NCI-H2196 (cell line): ENCODE results near the gene TMED4.
"Not testable (repeated sequence)": the region's sequence is repeated elsewhere in the genome, so short reads cannot be mapped to it uniquely, and the experiment has no call there.

Source experiments
- DNase-seq: peaks from one replicate; lab custom pipeline; 2025; ENCODE audit not compliant: unreplicated experiment; lab: John Stamatoyannopoulos, UW

Gene TMED4

GRCh38 chr7:44607141-44608068 is 25.4 kb upstream of the TMED4 start:
- DNase-seq, result no peak

- peak; percentile 99 for DNase-seq
Observed at GRCh38 chr7:44606341-44607140, 24.5 kb upstream of the TMED4 start, which contains the start of gene OGDH. TSS of gene OGDH (plus strand) at chr7:44606627. CDS start at chr7:44624344, 17,717 bp downstream.

GRCh38 chr7:44604941-44605340 is 22.9 kb upstream of the TMED4 start:
- DNase-seq, result no peak

- no peak for DNase-seq
Observed at GRCh38 chr7:44603193-44603592, 21.2 kb upstream of the TMED4 start.

- DNase-seq, result no peak
Observed at GRCh38 chr7:44602576-44602910, 20.5 kb upstream of the TMED4 start.

- no peak for DNase-seq
Observed at GRCh38 chr7:44599222-44599621, 17.2 kb upstream of the TMED4 start.

GRCh38 chr7:44597181-44597580 is 15.2 kb upstream of the TMED4 start:
- DNase-seq, result not testable (repeated sequence)

GRCh38 chr7:44595934-44596635 is 14.1 kb upstream of the TMED4 start:
- no peak for DNase-seq

- no peak for DNase-seq
Observed at GRCh38 chr7:44590910-44591309, 8.9 kb upstream of the TMED4 start.

- DNase-seq, result peak; percentile 57
Observed at GRCh38 chr7:44587843-44588711, 6.0 kb upstream of the TMED4 start.

- no peak for DNase-seq
Observed at GRCh38 chr7:44583146-44583865, 1.3 kb upstream of the TMED4 start.

- no peak for DNase-seq
Observed at GRCh38 chr7:44580945-44581878, 819 bp downstream of the TMED4 start.

- DNase-seq, result no peak
Observed at GRCh38 chr7:44576228-44576627, 5.8 kb downstream of the TMED4 start.

- DNase-seq, result no peak
Observed at GRCh38 chr7:44575054-44575453, 7.0 kb downstream of the TMED4 start.

- no peak for DNase-seq
Observed at GRCh38 chr7:44574287-44574872, 7.7 kb downstream of the TMED4 start.

GRCh38 chr7:44573464-44574286 is 8.4 kb downstream of the TMED4 start, which contains the start of gene DDX56:
TSS of gene DDX56 (minus strand) at chr7:44573908. CDS start at chr7:44573895, 13 bp downstream.
- DNase-seq, result peak; percentile 98

- DNase-seq, result no peak
Observed at GRCh38 chr7:44572771-44573170, 9.3 kb downstream of the TMED4 start.
